Panc1 (cell line): ENCODE results near the gene HIGD2B.
"Not testable (repeated sequence)": the region's sequence is repeated elsewhere in the genome, so short reads cannot be mapped to it uniquely, and the experiment has no call there.

Experiments
- CTCF ChIP-seq: fragments of 450-650 bp; IDR thresholded peaks from 2 replicates; pipeline ENCODE4 v1.5.1; 2017; ENCODE audit warnings: mild to moderate bottlenecking
- SIN3A ChIP-seq: IDR thresholded peaks from 2 replicates; pipeline ENCODE4 v1.6.1; 2012; ENCODE audit warnings: low read depth, mild to moderate bottlenecking, low read length, moderate library complexity, borderline replicate concordance; ENCODE audit not compliant: insufficient read depth
- TCF7L2 ChIP-seq: IDR thresholded peaks from 2 replicates; pipeline ENCODE4 v1.6.1; 2011; ENCODE audit warnings: mild to moderate bottlenecking, low read depth, low read length, inconsistent platforms

DNA sequence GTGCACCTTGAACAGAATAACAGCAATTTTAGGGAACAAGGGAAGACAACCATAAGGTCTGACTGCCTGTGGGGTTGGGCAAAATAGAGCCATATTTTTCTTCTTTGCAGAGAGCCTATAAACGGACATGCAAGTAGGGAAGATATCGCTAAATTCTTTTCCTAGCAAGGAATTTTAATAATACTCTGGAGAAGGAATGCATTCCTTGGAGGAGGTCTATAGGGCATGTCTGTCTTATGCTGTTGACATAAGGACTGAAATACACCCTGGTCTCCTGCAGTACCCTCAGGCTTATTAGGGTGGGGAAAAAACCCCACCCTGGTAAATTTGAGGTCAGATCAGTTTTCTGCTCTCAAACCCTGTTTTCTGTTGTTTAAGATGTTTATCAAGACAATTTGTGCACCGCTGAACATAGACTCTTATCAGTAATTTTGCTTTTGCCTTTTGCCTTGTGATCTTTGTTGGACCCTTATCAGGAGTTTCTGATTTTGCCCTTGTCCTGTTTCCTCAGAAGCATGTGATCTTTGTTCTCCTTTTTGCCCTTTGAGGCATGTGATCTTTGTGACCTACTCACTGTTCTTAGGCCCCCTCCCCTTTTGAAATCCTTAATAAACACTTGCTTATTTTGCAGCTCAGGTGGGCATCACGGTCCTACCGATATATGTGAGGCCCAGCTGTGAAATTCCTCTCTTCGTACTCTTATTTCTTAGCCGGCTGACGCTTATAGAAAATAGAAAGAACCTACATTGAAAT lies 22.7 kb upstream of the HIGD2B start:
- not testable (repeated sequence) for TF ChIP-seq CTCF, SIN3A, TCF7L2
